ENCODE results near the gene MUC13. TPM values are rescaled to one million over a fixed set of nuclear protein-coding genes. Genes with fewer than 3 reads are reported as not detected.

The MUC13 gene
- total RNA-seq, 4 donors from 2014 or later, result 1.7 TPM; not detected in 3

GRCh38 chr3:124919756-124920155, 14.8 kb downstream of the MUC13 start:
- in situ Hi-C loops (cut with MboI; ENCODE audit: low sequenced_read_pairs in 4 of 4), result loop anchor here in 2 of 4 donors (10.0 to 25.0 kb wide), 3 partner anchors 245 to 515 kb away; no protein-coding TSS in a partner anchor
- TF ChIP-seq CTCF (IDR thresholded peaks at IDR 0.05 in 4 of 5, conservative IDR thresholded peaks at IDR 0.05 in 1 of 5) (no peak), POLR2A (IDR thresholded peaks at IDR 0.05) (no peak)

GRCh38 chr3:124918524-124918923, 16.0 kb downstream of the MUC13 start:
- in situ Hi-C loops (cut with MboI; ENCODE audit: low sequenced_read_pairs in 4 of 4), result loop anchor here in 1 of 4 donors (25.0 kb wide), 1 partner anchor 331 kb away; no protein-coding TSS in a partner anchor

More at GRCh38 chr3:124919756-124920155, 14.8 kb downstream of the MUC13 start:
- Histone ChIP-seq H3K4me3 (no peak overlapping the region), H3K27me3 (no peaks in the 10 kb centered on the region), H3K27ac (no peak overlapping the region), H3K9me3 (no peaks in the 10 kb centered on the region), H3K36me3 (no peaks in the 10 kb centered on the region), H3K4me1 (no peaks in the 10 kb centered on the region)
- intact Hi-C loops (cut with DNase I; ENCODE audit: low total_unique reads), result no loop called here
- DNase-seq, result no peak
- no peak for ATAC-seq

GRCh38 chr3:124916837-124917409, 17.6 kb downstream of the MUC13 start:
- Histone ChIP-seq H3K27me3 (no peaks in the 10 kb centered on the region), H3K4me3 (no peak overlapping the region), H3K9me3 (no peaks in the 10 kb centered on the region), H3K27ac (no peak overlapping the region), H3K36me3 (no peaks in the 10 kb centered on the region), H3K4me1 (no peaks in the 10 kb centered on the region)
- in situ Hi-C loops (cut with MboI; ENCODE audit: low sequenced_read_pairs in 4 of 4) (loop anchor here in 1 of 4 donors (25.0 kb wide), 1 partner anchor 330 kb away; no protein-coding TSS in a partner anchor), intact Hi-C loops (cut with DNase I; ENCODE audit: low total_unique reads) (no loop called here)
- peak in 1 of 2 donors; percentile 19 for DNase-seq
- TF ChIP-seq POLR2A (IDR thresholded peaks at IDR 0.05) (no peak), CTCF (IDR thresholded peaks at IDR 0.05 in 4 of 5, conservative IDR thresholded peaks at IDR 0.05 in 1 of 5) (no peak)
- no peak for ATAC-seq

More at GRCh38 chr3:124918524-124918923, 16.0 kb downstream of the MUC13 start:
- Histone ChIP-seq H3K4me1 (no peaks in the 10 kb centered on the region), H3K27me3 (no peaks in the 10 kb centered on the region), H3K36me3 (no peaks in the 10 kb centered on the region), H3K9me3 (no peaks in the 10 kb centered on the region), H3K4me3 (no peak overlapping the region), H3K27ac (no peak overlapping the region)
- ATAC-seq (no peak), DNase-seq (no peak)
- intact Hi-C loops (cut with DNase I; ENCODE audit: low total_unique reads), result no loop called here
- TF ChIP-seq POLR2A (IDR thresholded peaks at IDR 0.05) (no peak), CTCF (IDR thresholded peaks at IDR 0.05 in 4 of 5, conservative IDR thresholded peaks at IDR 0.05 in 1 of 5) (no peak)

GRCh38 chr3:124915254-124915653, 19.3 kb downstream of the MUC13 start:
- no peaks in the 10 kb centered on the region for H3K36me3 ChIP-seq
- ATAC-seq (no peak), DNase-seq (no peak)
- H3K9me3 ChIP-seq, result no peaks in the 10 kb centered on the region
- in situ Hi-C loops (cut with MboI; ENCODE audit: low sequenced_read_pairs in 4 of 4), result loop anchor here in 1 of 4 donors (25.0 kb wide), 1 partner anchor 328 kb away; no protein-coding TSS in a partner anchor
- no peak for TF ChIP-seq CTCF (IDR thresholded peaks at IDR 0.05 in 4 of 5, conservative IDR thresholded peaks at IDR 0.05 in 1 of 5)
- H3K4me1 ChIP-seq, result no peaks in the 10 kb centered on the region
- no peak overlapping the region for H3K4me3 ChIP-seq
- no peaks in the 10 kb centered on the region for H3K27me3 ChIP-seq
- intact Hi-C loops (cut with DNase I; ENCODE audit: low total_unique reads), result no loop called here
- H3K27ac ChIP-seq, result no peak overlapping the region

All from gastrocnemius medialis (tissue), 4 donors.